H1 (cell line): ENCODE results near the gene ANAPC7. TPM values are rescaled to one million over a fixed set of nuclear protein-coding genes. Genes with fewer than 3 reads are reported as not detected.

Experiments used
- CTCF ChIA-PET: fragments of 300-600 bp; sonication (Branson Sonifier 250); formaldehyde crosslinking; loops from one replicate; lab custom pipeline; 2021; ENCODE audit not compliant: partially characterized antibody; lab: Charles Lee
- POLR2A ChIA-PET: fragments of 300-600 bp; sonication (Branson Sonifier 250); formaldehyde crosslinking; loops from one replicate; lab custom pipeline; 2021; ENCODE audit warnings: inconsistent platforms; ENCODE audit not compliant: partially characterized antibody; lab: Charles Lee
- DNase-seq, 2 experiments: peaks; one replicate each; pipeline versions ENCODE4 v3.0.0 to v3.0.0-alpha.2; 2010 to 2022; ENCODE audit warnings: low spot score in 2 of 2, low read depth in 1 of 2, mixed read lengths in 1 of 2
- FAIRE-seq: peaks from 2 replicates; lab custom pipeline; 2011; peaks lifted over from hg19 to GRCh38; lab: Jason Lieb, UNC
- H2AFZ ChIP-seq: 2 replicates; pipeline ENCODE4 v1.8.1; 2012; ENCODE audit warnings: low read length, inconsistent platforms
- H2AK5ac ChIP-seq: 2 replicates; pipeline ENCODE4 v1.6.1; 2013; ENCODE audit warnings: low read depth, low read length
- H2BK120ac ChIP-seq: replicated peaks from 2 replicates; pipeline ENCODE3; 2013; ENCODE audit warnings: low read depth, low read length, inconsistent platforms
- H2BK12ac ChIP-seq: 2 replicates; pipeline ENCODE4 v1.6.1; 2013; ENCODE audit warnings: low read depth, low read length
- H2BK15ac ChIP-seq: 2 replicates; pipeline ENCODE4 v1.6.1; 2013; ENCODE audit warnings: low read length
- H2BK20ac ChIP-seq: 2 replicates; pipeline ENCODE4 v1.6.1; 2013; ENCODE audit warnings: low read length
- H2BK5ac ChIP-seq: 2 replicates; pipeline ENCODE4 v1.6.1; 2013; ENCODE audit warnings: low read depth, low read length
- H3K14ac ChIP-seq: 2 replicates; pipeline ENCODE4 v1.6.1; 2013; ENCODE audit warnings: inconsistent platforms; ENCODE audit not compliant: insufficient read length
- H3K18ac ChIP-seq: 2 replicates; pipeline ENCODE4 v1.6.1; 2013; ENCODE audit warnings: low read length; ENCODE audit errors: extremely low read depth
- H3K23ac ChIP-seq: 2 replicates; pipeline ENCODE4 v1.6.1; 2013; ENCODE audit warnings: inconsistent platforms; ENCODE audit not compliant: insufficient read length
- H3K23me2 ChIP-seq: 2 replicates; pipeline ENCODE4 v1.6.1; 2013; ENCODE audit warnings: low read depth, low read length
- H3K27ac ChIP-seq: 2 replicates; pipeline ENCODE4 v1.6.1; 2011; ENCODE audit warnings: low read depth, low read length, inconsistent platforms
- H3K27me3 ChIP-seq, 4 experiments: replicated peaks in 1 of 4; 1 replicate in 1 of 4; 2 replicates in 3 of 4; pipeline versions ENCODE4 v1.6.1 to v1.8.1; 2011 to 2013; ENCODE audit warnings: low read length in 3 of 4, mild to moderate bottlenecking in 3 of 4, inconsistent platforms in 2 of 4, mixed read lengths in 2 of 4, moderate library complexity in 1 of 4; ENCODE audit not compliant: control insufficient read depth in 3 of 4, insufficient read depth in 3 of 4; ENCODE audit errors: extremely low read depth in 1 of 4
- H3K36me3 ChIP-seq, 4 experiments: 2 replicates each; pipeline versions ENCODE4 v1.6.1 to v1.8.1; 2011 to 2013; ENCODE audit warnings: mild to moderate bottlenecking in 4 of 4, low read length in 3 of 4, moderate library complexity in 2 of 4, control low read depth in 1 of 4, inconsistent platforms in 1 of 4; ENCODE audit not compliant: insufficient read depth in 4 of 4, control insufficient read depth in 2 of 4
- H3K4ac ChIP-seq: replicated peaks from 2 replicates; pipeline ENCODE3; 2013; ENCODE audit warnings: low read length, low read depth, mixed read lengths, inconsistent platforms; ENCODE audit not compliant: insufficient read length
- H3K4me1 ChIP-seq, 4 experiments: replicated peaks in 1 of 4; 1 replicate in 1 of 4; 2 replicates in 3 of 4; pipeline versions ENCODE4 v1.6.1 to v1.8.1; 2011 to 2013; ENCODE audit warnings: low read length in 3 of 4, inconsistent platforms in 2 of 4, mixed read lengths in 1 of 4; ENCODE audit not compliant: insufficient read depth in 4 of 4, control insufficient read depth in 3 of 4
- H3K4me2 ChIP-seq, 2 experiments: 2 replicates each; pipeline versions ENCODE4 v1.6.1 to v1.8.1; 2011 to 2013; ENCODE audit warnings: low read depth in 2 of 2, low read length in 2 of 2, control low read depth in 1 of 2, inconsistent platforms in 1 of 2, mild to moderate bottlenecking in 1 of 2; ENCODE audit not compliant: insufficient read depth in 1 of 2
- H3K4me3 ChIP-seq, 4 experiments: fragments of 200-600, 300-600 bp in 1 of 4; sonication (generic), shearing (Covaris generic), sonication (Bioruptor Twin) in 1 of 4; 2 replicates each; pipeline versions ENCODE4 v1.5.1 to v1.8.1; 2011 to 2016; ENCODE audit warnings: low read length in 4 of 4, low read depth in 3 of 4, control low read depth in 2 of 4, inconsistent platforms in 2 of 4, mild to moderate bottlenecking in 2 of 4, mixed read lengths in 1 of 4, moderate library complexity in 1 of 4; ENCODE audit not compliant: insufficient read depth in 2 of 4; ENCODE audit errors: extremely low read depth in 1 of 4
- H3K56ac ChIP-seq: replicated peaks from 2 replicates; pipeline ENCODE3; 2013; ENCODE audit warnings: low read depth, mild to moderate bottlenecking, mixed read lengths, low read length, inconsistent platforms; ENCODE audit not compliant: insufficient read length
- H3K79me1 ChIP-seq: 2 replicates; pipeline ENCODE4 v1.6.1; 2013; ENCODE audit warnings: low read depth, low read length, control low read depth
- H3K79me2 ChIP-seq, 2 experiments: 2 replicates each; pipeline versions ENCODE4 v1.6.1 to v1.8.1; 2012 to 2013; ENCODE audit warnings: low read length in 2 of 2, mild to moderate bottlenecking in 2 of 2, inconsistent platforms in 1 of 2; ENCODE audit not compliant: insufficient read depth in 2 of 2, control insufficient read depth in 1 of 2
- H3K9ac ChIP-seq, 4 experiments: replicated peaks in 1 of 4; 1 replicate in 1 of 4; 2 replicates in 3 of 4; pipeline versions ENCODE4 v1.6.1 to v1.8.1; 2011 to 2013; ENCODE audit warnings: low read depth in 3 of 4, low read length in 3 of 4, control low read depth in 2 of 4, mild to moderate bottlenecking in 2 of 4, moderate library complexity in 2 of 4, inconsistent platforms in 1 of 4; ENCODE audit errors: extremely low read depth in 1 of 4
- H3K9me3 ChIP-seq, 2 experiments: 2 replicates each; pipeline versions ENCODE4 v1.6.1 to v1.8.1; 2012 to 2013; ENCODE audit warnings: mild to moderate bottlenecking in 2 of 2, moderate library complexity in 2 of 2, control low read depth in 1 of 2, inconsistent platforms in 1 of 2, low read depth in 1 of 2, low read length in 1 of 2, mixed read lengths in 1 of 2; ENCODE audit not compliant: insufficient read depth in 2 of 2
- H4K20me1 ChIP-seq, 2 experiments: replicated peaks in 1 of 2; 2 replicates each; pipeline versions ENCODE3 to v1.8.1; 2011 to 2013; ENCODE audit warnings: inconsistent platforms in 2 of 2, low read length in 2 of 2, mild to moderate bottlenecking in 1 of 2; ENCODE audit not compliant: insufficient read depth in 2 of 2, control insufficient read depth in 1 of 2
- H4K5ac ChIP-seq: 2 replicates; pipeline ENCODE4 v1.6.1; 2013; ENCODE audit warnings: low read length, low read depth, mixed read lengths, inconsistent platforms; ENCODE audit not compliant: insufficient read length
- H4K8ac ChIP-seq: 2 replicates; pipeline ENCODE4 v1.8.0; 2013; ENCODE audit warnings: mild to moderate bottlenecking, moderate library complexity, low read length, inconsistent platforms; ENCODE audit not compliant: insufficient read depth; ENCODE audit errors: extremely low read depth
- H4K91ac ChIP-seq: replicated peaks from 2 replicates; pipeline ENCODE3; 2013; ENCODE audit warnings: low read length, mixed read lengths, inconsistent platforms; ENCODE audit not compliant: insufficient read length
- BACH1 ChIP-seq: IDR thresholded peaks from 2 replicates; pipeline ENCODE4 v1.6.1; 2012; ENCODE audit warnings: low read length, improper control_type of control experiment
- EZH2 ChIP-seq: fragments of 200-600 bp; sonication (generic); IDR thresholded peaks from 2 replicates; pipeline ENCODE4 v1.7.1; 2012; ENCODE audit warnings: low read depth, mild to moderate bottlenecking, moderate library complexity, low read length, inconsistent platforms; ENCODE audit not compliant: severe bottlenecking
- GABPA ChIP-seq: IDR thresholded peaks from 2 replicates; pipeline ENCODE4 v1.6.1; 2011; ENCODE audit warnings: mild to moderate bottlenecking, low read length, moderate library complexity, borderline replicate concordance; ENCODE audit not compliant: insufficient read depth
- JUN ChIP-seq: IDR thresholded peaks from 2 replicates; pipeline ENCODE4 v1.6.1; 2011; ENCODE audit warnings: low read depth, mild to moderate bottlenecking, improper control_type of control experiment, low read length
- NANOG ChIP-seq: IDR thresholded peaks from 2 replicates; pipeline ENCODE4 v1.6.1; 2011; ENCODE audit warnings: low read length, low read depth, mild to moderate bottlenecking, inconsistent platforms; ENCODE audit not compliant: insufficient read depth, poor library complexity, severe bottlenecking
- POU5F1 ChIP-seq: IDR thresholded peaks from 2 replicates; pipeline ENCODE4 v1.6.1; 2011; ENCODE audit warnings: low read depth, mild to moderate bottlenecking, low read length, moderate library complexity
- SUZ12 ChIP-seq: fragments of 200-600 bp; sonication (generic); IDR thresholded peaks from 2 replicates; pipeline ENCODE4 v1.6.1; 2012; ENCODE audit warnings: mild to moderate bottlenecking, inconsistent platforms, low read length, moderate library complexity, mixed read lengths
- TCF12 ChIP-seq: IDR thresholded peaks from 2 replicates; pipeline ENCODE4 v1.6.1; 2011; ENCODE audit warnings: low read depth, mild to moderate bottlenecking, low read length
- USF2 ChIP-seq: IDR thresholded peaks from 2 replicates; pipeline ENCODE4 v1.6.1; 2011; ENCODE audit warnings: low read length, improper control_type of control experiment
- WGBS, 2 experiments: shearing (Covaris generic) in 1 of 2; methylation state at CpG; one replicate each; pipeline versions ENCODE4 v1.1.6 to v1.1.7; 2013 to 2015; ENCODE audit warnings: low lambda C conversion rate in 2 of 2, mixed read lengths in 2 of 2, inconsistent platforms in 1 of 2, low coverage in 1 of 2, missing lambda C conversion rate in 1 of 2; ENCODE audit not compliant: insufficient replicate concordance in 2 of 2, insufficient coverage in 1 of 2, insufficient read length in 1 of 2; ENCODE audit errors: extremely low coverage in 1 of 2, missing lambda C conversion rate in 1 of 2; 5-methylcytosine and 5-hydroxymethylcytosine counted together
- polyA plus RNA-seq, 7 experiments: library from polyadenylated mRNA; depleted of rRNA in 3 of 7; stranded (reverse) in 5 of 7; unstranded in 2 of 7; fragments of >200 nt in 5 of 7; fragments of 200-250 nt in 2 of 7; gene quantifications; 1 replicate in 5 of 7; 2 replicates in 1 of 7; 4 replicates in 1 of 7; pipeline versions ENCODE4 v1.2.1 to v1.2.3, GENCODE V29; 2011 to 2013; ENCODE audit warnings: missing spikeins in 2 of 7, mixed read lengths in 2 of 7
- total RNA-seq: library from RNA; stranded (reverse); fragmentation: NEBNext Ultra II Directional; extraction: Animal tissue kit (Norgen Biotek cat#: 25700); gene quantifications from 2 replicates; pipeline ENCODE4 v1.2.1, GENCODE V29; 2021

ANAPC7 gene
- total and polyA plus RNA-seq, 2 of the 8 experiments (the other 6 are each of a cell fraction or from before 2014, with no cell fraction given): 72.8 to 105 TPM

GRCh38 chr12:110353211-110353965, 50.1 kb downstream of the ANAPC7 start:
- no peaks in the 10 kb centered on the region for H3K23me2 ChIP-seq
- no peak for DNase-seq
- H4K5ac ChIP-seq: no peak overlapping the region
- H2BK5ac ChIP-seq: no peak overlapping the region
- no peak overlapping the region for H3K23ac ChIP-seq
- H3K4me2 ChIP-seq: no peak overlapping the region
- peaks cover 2 to 14% (median 3%) of the 10 kb centered on the region in 4 experiments; a peak in 6 of 8 replicates for H3K36me3 ChIP-seq
- no peak overlapping the region for H2AFZ ChIP-seq
- no peak overlapping the region for H2BK20ac ChIP-seq
- H3K56ac ChIP-seq: no peak overlapping the region
- H2AK5ac ChIP-seq: no peak overlapping the region
- no peak overlapping the region for H3K27ac ChIP-seq
- no peak overlapping the region for H3K4ac ChIP-seq
- no peak overlapping the region for H4K91ac ChIP-seq
- no peak overlapping the region for H3K18ac ChIP-seq
- H3K9me3 ChIP-seq: no peaks in the 10 kb centered on the region
- peaks cover 0 to 4% of the 10 kb centered on the region in 2 experiments for H4K20me1 ChIP-seq
- WGBS, 2 experiments: 92% methylated on average over 13 of the region's 13 CpGs; no CpG with 5 or more reads in 1 of the 2 experiments
- ChIA-PET CTCF (interaction anchor here (0.7 to 2.3 kb wide), 11 partner anchors 12 to 252 kb away, joined by 3 to 10 read pairs (median 4); no protein-coding TSS in a partner anchor), POLR2A (interaction anchor here (0.7 to 8.1 kb wide), 12 partner anchors 8 to 261 kb away, joined by 3 to 48 read pairs (median 5); partner anchors contain the start of genes ANAPC7 and TCTN1)
- H3K79me2 ChIP-seq: no peaks in the 10 kb centered on the region
- H2BK15ac ChIP-seq: no peak overlapping the region
- no peak overlapping the region for H2BK12ac ChIP-seq
- H3K79me1 ChIP-seq: no peaks in the 10 kb centered on the region
- no peak overlapping the region; a peak in 1 of 7 replicates for H3K9ac ChIP-seq
- H2BK120ac ChIP-seq: no peak overlapping the region
- no peak for FAIRE-seq
- H3K14ac ChIP-seq: no peak overlapping the region
- no peaks in the 10 kb centered on the region for H3K4me1 ChIP-seq
- no peak overlapping the region for H4K8ac ChIP-seq
- H3K4me3 ChIP-seq: no peak overlapping the region
- H3K27me3 ChIP-seq: no peaks in the 10 kb centered on the region
- TF ChIP-seq POU5F1 (no peak), JUN (no peak), TCF12 (no peak), USF2 (no peak), EZH2 (no peak), NANOG (no peak), BACH1 (no peak), SUZ12 (no peak), GABPA (no peak)
